Fibroblast of pulmonary artery (primary cell): ENCODE data around the gene RPL36.
A peak's percentile ranks its signal among the peaks of the same experiment; 100 is the strongest.
"Not testable (repeated sequence)": the region's sequence is repeated elsewhere in the genome, so short reads cannot be mapped to it uniquely, and the experiment has no call there.

Experiments used
- DNase-seq: peaks from one replicate; pipeline ENCODE4 v3.0.0-alpha.2; 2010; ENCODE audit warnings: low read depth
- H3K4me3 ChIP-seq: replicated peaks from 2 replicates; pipeline ENCODE4 v1.5.1; 2011; ENCODE audit warnings: low read depth, mild to moderate bottlenecking, control low read depth, low read length, moderate library complexity
- TF ChIP-seq, protein P1 (sequence below): IDR thresholded peaks from 2 replicates; pipeline ENCODE4 v1.5.1; 2011; ENCODE audit warnings: mild to moderate bottlenecking, control low read depth, low read length, inconsistent platforms; ENCODE audit errors: missing control alignments

Gene RPL36

DNA sequence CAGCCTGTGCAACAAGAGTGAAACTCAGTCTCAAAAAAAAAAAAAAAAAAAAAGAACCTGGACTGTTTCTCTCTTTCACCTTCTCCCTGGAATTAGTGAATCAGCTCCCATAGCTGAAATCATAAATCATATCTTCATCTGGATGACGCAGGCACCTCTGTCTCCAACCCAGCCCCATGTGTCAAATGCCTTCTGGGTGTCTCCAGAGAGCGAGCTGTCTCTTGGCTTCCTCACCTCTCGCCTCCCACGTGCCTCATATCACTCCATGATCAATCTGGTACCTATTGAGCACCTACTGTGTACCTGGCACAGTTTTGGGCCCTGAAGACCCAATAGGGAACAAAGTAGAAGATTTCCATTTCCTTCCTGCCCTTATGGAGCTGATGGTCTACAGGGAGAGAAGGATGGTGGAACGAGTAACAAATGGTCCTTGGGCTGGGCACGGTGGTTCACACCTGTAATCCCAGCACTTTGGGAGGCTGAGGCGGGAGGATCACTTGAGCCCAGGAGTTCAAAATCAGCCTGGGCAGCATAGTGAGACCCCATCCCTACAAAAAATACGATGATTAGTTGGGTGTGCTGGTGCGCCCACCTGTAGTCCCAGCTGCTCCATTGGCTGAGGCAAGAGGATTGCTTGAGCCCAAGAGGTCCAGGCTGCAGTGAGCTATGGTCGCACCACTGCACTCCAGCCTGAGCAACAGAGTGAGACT is 6.8 kb upstream of the RPL36 start:
- H3K4me3 ChIP-seq: no peak overlapping the region
- TF ChIP-seq, protein P1, sequence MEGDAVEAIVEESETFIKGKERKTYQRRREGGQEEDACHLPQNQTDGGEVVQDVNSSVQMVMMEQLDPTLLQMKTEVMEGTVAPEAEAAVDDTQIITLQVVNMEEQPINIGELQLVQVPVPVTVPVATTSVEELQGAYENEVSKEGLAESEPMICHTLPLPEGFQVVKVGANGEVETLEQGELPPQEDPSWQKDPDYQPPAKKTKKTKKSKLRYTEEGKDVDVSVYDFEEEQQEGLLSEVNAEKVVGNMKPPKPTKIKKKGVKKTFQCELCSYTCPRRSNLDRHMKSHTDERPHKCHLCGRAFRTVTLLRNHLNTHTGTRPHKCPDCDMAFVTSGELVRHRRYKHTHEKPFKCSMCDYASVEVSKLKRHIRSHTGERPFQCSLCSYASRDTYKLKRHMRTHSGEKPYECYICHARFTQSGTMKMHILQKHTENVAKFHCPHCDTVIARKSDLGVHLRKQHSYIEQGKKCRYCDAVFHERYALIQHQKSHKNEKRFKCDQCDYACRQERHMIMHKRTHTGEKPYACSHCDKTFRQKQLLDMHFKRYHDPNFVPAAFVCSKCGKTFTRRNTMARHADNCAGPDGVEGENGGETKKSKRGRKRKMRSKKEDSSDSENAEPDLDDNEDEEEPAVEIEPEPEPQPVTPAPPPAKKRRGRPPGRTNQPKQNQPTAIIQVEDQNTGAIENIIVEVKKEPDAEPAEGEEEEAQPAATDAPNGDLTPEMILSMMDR: no peak
- no peak for DNase-seq

DNA sequence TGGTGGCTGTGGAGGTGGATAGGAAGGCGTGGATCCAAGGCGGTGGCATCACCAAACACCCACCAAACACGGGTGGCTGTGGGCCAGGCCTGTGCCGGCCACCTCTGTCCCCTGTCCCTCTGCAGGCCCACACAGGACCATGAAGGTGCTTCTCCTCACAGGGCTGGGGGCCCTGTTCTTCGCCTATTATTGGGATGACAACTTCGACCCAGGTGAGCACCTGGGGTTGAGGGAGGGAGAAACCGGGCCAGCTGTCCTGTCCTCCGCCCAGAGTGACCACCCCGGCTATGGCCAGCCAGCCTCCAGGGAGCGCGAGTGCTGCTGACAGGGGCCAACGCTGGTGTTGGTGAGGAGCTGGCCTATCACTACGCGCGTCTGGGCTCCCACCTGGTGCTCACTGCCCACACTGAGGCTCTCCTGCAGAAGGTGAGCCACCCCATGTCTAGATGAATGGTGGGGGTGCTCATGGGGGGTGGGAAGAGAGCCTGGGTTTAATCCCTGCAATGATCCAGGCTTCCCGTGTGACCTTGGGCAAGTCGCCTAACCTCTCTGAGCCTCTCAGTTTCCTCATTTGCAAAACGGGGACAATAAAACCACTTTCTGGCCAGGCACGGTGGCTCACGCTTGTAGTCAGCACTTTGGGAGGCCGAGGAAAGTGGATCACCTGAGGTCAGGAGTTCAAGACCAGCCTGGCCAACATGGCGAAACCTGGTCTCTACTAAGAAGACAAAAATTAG is 5.2 kb upstream of the RPL36 start:
- TF ChIP-seq, protein P1: no peak
- DNase-seq: no peak
- no peak overlapping the region for H3K4me3 ChIP-seq

DNA sequence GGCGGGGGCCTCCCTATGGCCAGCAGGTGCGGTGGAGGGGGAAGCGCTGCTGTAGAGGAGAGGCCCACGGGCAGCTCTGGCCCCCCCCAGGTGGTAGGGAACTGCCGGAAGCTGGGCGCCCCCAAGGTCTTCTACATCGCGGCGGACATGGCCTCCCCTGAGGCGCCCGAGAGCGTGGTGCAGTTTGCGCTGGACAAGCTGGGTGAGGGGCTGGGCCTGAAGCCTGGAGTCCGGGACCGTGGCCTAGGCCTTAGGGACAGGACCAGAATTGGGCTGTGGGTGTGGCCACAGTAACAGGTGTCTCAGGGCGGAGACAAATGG is 3.8 kb upstream of the RPL36 start:
- no peak for DNase-seq
- TF ChIP-seq, protein P1: no peak
- H3K4me3 ChIP-seq: peak overlapping the region; percentile 55

DNA sequence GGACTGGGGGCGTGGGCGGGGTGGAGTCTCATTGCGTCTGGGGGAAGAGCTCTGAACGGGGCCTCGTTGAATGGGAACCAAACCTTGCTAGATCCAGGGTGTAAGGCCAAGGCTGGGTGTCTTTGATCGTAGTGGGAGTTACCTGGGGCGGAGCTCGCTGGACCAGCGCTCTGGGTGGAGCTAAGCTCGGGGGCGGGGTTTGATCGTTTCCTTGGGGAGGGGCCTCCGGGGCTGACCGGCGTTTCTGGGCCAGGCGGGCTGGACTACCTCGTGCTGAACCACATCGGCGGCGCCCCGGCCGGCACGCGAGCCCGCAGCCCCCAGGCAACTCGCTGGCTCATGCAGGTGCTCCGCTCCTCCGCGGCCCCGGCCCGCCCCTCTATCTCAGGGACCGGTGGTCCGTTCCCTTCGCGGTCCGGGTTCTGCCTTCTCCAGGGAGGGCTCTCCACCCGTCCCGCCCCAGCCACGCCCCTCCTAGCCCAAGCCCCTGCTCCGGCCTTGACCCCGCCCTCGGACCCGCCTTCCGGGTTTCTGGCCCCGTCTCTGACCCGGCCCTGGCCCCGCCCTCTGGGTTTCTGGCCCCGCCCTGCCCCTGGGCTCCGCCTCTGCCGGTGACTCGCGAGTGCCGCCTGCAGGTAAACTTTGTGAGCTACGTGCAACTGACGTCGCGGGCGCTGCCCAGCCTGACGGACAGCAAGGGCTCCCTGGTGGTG is 3.3 kb upstream of the RPL36 start:
- TF ChIP-seq, protein P1: peak; percentile 68
- peak overlapping the region; percentile 55 for H3K4me3 ChIP-seq
- peak; percentile 93 for DNase-seq

DNA sequence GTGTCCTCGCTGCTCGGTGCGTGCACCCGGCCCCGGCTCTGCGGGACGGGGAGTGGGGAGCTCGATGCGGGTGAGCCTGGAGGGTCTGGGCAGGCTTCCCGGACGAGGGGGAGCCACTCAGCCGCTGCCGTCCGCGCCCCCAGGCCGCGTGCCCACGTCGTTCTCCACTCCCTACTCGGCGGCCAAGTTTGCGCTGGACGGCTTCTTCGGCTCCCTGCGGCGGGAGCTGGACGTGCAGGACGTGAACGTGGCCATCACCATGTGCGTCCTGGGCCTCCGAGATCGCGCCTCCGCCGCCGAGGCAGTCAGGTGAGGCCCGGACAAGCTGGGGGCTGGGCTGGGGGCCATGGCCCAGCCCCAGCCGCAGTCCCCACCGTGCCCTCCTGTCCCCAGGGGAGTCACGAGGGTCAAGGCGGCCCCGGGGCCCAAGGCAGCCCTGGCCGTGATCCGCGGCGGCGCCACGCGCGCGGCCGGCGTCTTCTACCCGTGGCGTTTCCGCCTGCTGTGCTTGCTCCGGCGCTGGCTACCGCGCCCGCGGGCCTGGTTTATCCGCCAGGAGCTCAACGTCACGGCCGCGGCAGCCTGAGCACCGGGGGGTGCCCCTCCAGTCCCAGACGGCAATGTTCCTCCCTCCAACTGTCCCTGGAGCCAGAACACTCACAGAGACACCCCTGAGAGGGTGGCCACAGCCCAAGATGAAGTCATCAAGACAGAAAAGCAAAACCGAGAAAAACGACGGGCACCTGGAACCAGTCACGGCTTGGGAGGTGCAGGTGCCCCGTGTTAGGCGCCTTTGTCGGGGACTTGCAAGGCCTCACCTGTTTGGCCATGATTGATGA is 2.5 kb upstream of the RPL36 start:
- no peak for DNase-seq
- TF ChIP-seq, protein P1: no peak

DNA sequence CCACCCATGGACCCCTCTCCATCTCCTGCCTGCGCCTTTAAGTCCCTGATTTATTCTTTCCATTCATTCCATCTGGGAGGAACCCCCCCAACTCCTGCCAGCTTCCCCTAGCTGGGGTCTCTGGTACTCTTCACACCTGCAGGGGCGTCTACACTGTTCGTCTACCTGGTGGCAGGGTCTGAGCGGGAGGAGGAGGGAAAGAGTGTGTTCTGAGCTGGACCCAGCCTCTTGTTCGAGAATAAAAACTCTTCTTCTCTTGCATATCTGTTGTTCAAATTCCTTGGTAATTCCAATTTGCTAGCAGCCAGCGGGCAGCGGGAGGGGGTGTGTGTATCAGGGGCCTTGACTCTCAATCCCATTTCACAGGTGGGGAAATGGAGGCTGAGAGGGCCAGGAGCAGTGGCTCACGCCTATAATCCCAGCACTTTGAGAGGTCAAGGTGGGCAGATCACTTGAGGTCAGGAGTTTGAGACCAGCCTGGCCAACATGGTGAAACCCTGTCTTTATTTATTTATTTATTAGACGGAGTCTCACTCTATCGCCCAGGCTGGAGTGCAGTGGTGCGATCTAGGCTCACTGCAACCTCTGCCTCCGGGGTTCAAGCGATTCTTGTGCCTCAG is 1.7 kb upstream of the RPL36 start:
- not testable (repeated sequence) for DNase-seq

More for the DNA sequence above, 2.5 kb upstream of the RPL36 start:
- H3K4me3 ChIP-seq: peak overlapping the region; percentile 55

More for the DNA sequence above, 1.7 kb upstream of the RPL36 start:
- not testable (repeated sequence) for H3K4me3 ChIP-seq
